Globus pallidus (tissue), 1 donor: ENCODE data around the gene INSRR.

ENCODE experiments used
- DNase-seq: peaks from one replicate; pipeline ENCODE4 v3.0.0-alpha.2; 2015; ENCODE audit warnings: low spot score

INSRR gene

GRCh38 chr1:156874142-156874541 lies 15.2 kb upstream of the INSRR start:
- no peak for DNase-seq

- no peak for DNase-seq
Measured at GRCh38 chr1:156873659-156874058, 14.7 kb upstream of the INSRR start.

GRCh38 chr1:156869455-156869854 lies 10.5 kb upstream of the INSRR start:
- no peak for DNase-seq

GRCh38 chr1:156868341-156868740 lies 9.4 kb upstream of the INSRR start:
- no peak for DNase-seq

- no peak for DNase-seq
Measured at GRCh38 chr1:156866249-156866909, 7.5 kb upstream of the INSRR start.

- no peak for DNase-seq
Measured at GRCh38 chr1:156865865-156866248, 6.9 kb upstream of the INSRR start.

GRCh38 chr1:156865258-156865657 lies 6.3 kb upstream of the INSRR start:
- DNase-seq: no peak

- DNase-seq: no peak
Measured at GRCh38 chr1:156864796-156865195, 5.9 kb upstream of the INSRR start.

GRCh38 chr1:156863631-156864030 lies 4.7 kb upstream of the INSRR start:
- no peak for DNase-seq

GRCh38 chr1:156862997-156863599 lies 4.2 kb upstream of the INSRR start:
- no peak for DNase-seq

GRCh38 chr1:156862584-156862983 lies 3.7 kb upstream of the INSRR start:
- DNase-seq: no peak

GRCh38 chr1:156860628-156861423 lies 1.9 kb upstream of the INSRR start, which contains the start of gene NTRK1:
Gene NTRK1 (plus strand): TSS chr1:156860865. CDS start chr1:156860935, 70 bp downstream.
- DNase-seq: peak; percentile 55

GRCh38 chr1:156860113-156860627 lies 1.3 kb upstream of the INSRR start:
- DNase-seq: peak; percentile 42

GRCh38 chr1:156859523-156860112 lies 701 bp upstream of the INSRR start:
- no peak for DNase-seq

GRCh38 chr1:156858555-156858956 lies 361 bp downstream of the INSRR start:
- no peak for DNase-seq

GRCh38 chr1:156857532-156857931 lies 1.4 kb downstream of the INSRR start:
- no peak for DNase-seq

- DNase-seq: no peak
Measured at GRCh38 chr1:156856282-156856785, 2.6 kb downstream of the INSRR start.

- DNase-seq: no peak
Measured at GRCh38 chr1:156854634-156855033, 4.3 kb downstream of the INSRR start.

- no peak for DNase-seq
Measured at GRCh38 chr1:156853761-156854160, 5.2 kb downstream of the INSRR start.

- DNase-seq: peak; percentile 36
Measured at GRCh38 chr1:156852418-156852874, 6.5 kb downstream of the INSRR start.

- DNase-seq: no peak
Measured at GRCh38 chr1:156851779-156852417, 7.0 kb downstream of the INSRR start.

- DNase-seq: no peak
Measured at GRCh38 chr1:156849151-156849496, 9.8 kb downstream of the INSRR start.
